Measurements from ENCODE around the gene PACSIN2. TPM values are rescaled to one million over a fixed set of nuclear protein-coding genes. Genes with fewer than 3 reads are reported as not detected.

Gene PACSIN2
- total RNA-seq, 1 donor from 2014 or later = 48.9 TPM

DNA sequence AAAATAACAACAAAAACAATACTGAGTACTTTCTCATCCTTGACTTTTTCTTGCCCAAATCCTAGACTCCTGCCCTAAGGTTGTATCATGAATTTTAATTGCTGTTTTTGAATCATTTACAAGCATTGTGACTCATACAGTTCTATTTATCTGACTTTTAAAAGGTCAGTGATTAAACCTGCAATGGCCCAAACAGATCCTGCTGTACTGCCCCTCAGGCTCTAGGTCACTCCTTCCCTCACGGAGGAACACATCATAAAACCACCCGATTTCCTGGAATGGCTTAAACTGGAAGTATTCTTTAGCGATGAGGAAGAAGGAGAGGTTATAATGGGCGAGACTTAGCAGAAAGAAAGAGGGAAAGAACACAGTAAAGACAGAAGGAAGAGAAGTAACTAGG is 170.2 kb downstream of the PACSIN2 start:
- Mint-ChIP-seq H3K27me3 (no peaks in the 10 kb centered on the region), H3K36me3 (ENCODE audit: low read depth) (peaks cover 54% of the 10 kb centered on the region), H3K4me1 (peaks cover 3% of the 10 kb centered on the region), H3K9me3 (no peaks in the 10 kb centered on the region), H3K4me3 (no peak overlapping the region), H3K27ac (no peak overlapping the region)
- POLR2A ChIA-PET = no interaction called here
- ATAC-seq (ENCODE audit: low read depth) = no peak
- CTCF ChIA-PET = interaction anchor here (1.0 kb wide), 1 partner anchor 23 kb away, joined by 3 read pairs; no protein-coding TSS in a partner anchor
- no peak for DNase-seq
- TF ChIP-seq, protein P1, sequence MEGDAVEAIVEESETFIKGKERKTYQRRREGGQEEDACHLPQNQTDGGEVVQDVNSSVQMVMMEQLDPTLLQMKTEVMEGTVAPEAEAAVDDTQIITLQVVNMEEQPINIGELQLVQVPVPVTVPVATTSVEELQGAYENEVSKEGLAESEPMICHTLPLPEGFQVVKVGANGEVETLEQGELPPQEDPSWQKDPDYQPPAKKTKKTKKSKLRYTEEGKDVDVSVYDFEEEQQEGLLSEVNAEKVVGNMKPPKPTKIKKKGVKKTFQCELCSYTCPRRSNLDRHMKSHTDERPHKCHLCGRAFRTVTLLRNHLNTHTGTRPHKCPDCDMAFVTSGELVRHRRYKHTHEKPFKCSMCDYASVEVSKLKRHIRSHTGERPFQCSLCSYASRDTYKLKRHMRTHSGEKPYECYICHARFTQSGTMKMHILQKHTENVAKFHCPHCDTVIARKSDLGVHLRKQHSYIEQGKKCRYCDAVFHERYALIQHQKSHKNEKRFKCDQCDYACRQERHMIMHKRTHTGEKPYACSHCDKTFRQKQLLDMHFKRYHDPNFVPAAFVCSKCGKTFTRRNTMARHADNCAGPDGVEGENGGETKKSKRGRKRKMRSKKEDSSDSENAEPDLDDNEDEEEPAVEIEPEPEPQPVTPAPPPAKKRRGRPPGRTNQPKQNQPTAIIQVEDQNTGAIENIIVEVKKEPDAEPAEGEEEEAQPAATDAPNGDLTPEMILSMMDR (IDR thresholded peaks at IDR 0.05) = no peak
- intact Hi-C loops (cut with micrococcal nuclease) = no loop called here

DNA sequence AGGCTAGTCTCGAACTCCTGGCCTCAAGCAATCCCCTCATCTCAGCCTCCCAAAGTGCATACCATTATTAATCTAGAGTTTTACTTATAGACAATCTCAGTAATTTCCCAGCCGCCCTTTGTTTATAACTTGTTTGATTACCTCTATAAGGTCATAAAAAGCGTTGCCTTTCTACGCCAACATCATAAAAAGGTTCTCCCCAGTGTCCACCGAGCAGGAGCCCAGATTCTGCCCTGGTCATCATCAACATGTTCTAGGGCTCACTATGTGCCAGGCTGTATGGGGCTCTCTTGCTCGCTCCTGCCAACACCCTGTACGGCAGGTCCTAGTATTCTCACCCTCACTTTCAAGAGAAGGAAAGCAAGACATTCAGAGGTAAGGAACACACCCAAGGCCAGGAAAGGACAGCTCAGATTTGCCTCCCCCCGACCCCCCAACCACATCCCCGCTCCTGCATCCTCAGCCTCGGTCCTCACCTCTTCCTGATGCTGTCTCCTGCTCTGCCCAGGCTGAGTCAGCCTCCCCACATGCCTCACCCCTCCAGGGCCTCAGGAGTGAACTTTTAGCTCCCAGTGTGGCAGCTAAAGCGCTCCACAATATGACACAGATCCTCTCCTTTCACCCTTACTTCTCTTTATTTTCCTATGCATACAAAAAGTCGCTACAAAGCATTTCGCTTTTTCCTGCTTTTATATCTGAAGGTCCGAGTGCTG is 172.1 kb downstream of the PACSIN2 start:
- POLR2A ChIA-PET = interaction anchor here (0.5 kb wide), 1 partner anchor 204 kb away, joined by 5 read pairs; no protein-coding TSS in a partner anchor
- no peak overlapping the region for H3K4me3 Mint-ChIP-seq
- H3K27ac Mint-ChIP-seq = no peak overlapping the region
- intact Hi-C loops (cut with micrococcal nuclease) = no loop called here
- TF ChIP-seq, protein P1 (IDR thresholded peaks at IDR 0.05) = no peak
- no peaks in the 10 kb centered on the region for H3K9me3 Mint-ChIP-seq
- H3K27me3 Mint-ChIP-seq = no peaks in the 10 kb centered on the region
- ATAC-seq (ENCODE audit: low read depth) = no peak
- no peak for DNase-seq
- peaks cover 3% of the 10 kb centered on the region for H3K4me1 Mint-ChIP-seq
- peaks cover 58% of the 10 kb centered on the region for H3K36me3 Mint-ChIP-seq (ENCODE audit: low read depth)
- CTCF ChIA-PET = no interaction called here

DNA sequence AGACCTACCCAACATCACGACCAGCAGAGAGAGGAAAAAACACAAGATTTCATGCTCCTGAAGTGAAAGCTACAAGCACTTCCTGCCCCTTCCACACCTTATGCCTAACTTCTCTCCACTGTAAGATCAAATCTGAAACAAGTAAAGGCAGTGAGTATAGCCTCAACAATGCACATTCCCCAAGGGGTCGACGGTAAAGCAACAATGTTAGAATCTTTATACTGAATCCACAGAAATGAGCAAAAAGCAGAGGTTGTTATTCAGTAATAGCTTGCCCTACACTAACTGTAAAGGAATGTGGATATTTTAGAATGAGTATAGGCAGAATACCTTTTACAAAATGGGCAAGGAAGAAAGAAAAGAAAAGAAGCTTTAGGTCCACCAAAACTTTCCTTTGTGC is 173.5 kb downstream of the PACSIN2 start:
- no peak for ATAC-seq (ENCODE audit: low read depth)
- Mint-ChIP-seq H3K4me3 (no peak overlapping the region), H3K36me3 (ENCODE audit: low read depth) (peaks cover 57% of the 10 kb centered on the region), H3K27ac (no peak overlapping the region), H3K4me1 (peaks cover 3% of the 10 kb centered on the region), H3K27me3 (no peaks in the 10 kb centered on the region), H3K9me3 (no peaks in the 10 kb centered on the region)
- TF ChIP-seq, protein P1 (IDR thresholded peaks at IDR 0.05) = no peak
- intact Hi-C loops (cut with micrococcal nuclease) = no loop called here
- CTCF ChIA-PET = interaction anchor here (0.6 to 1.5 kb wide), 2 partner anchors 26 to 296 kb away, joined by 3 to 6 read pairs; no protein-coding TSS in a partner anchor
- no peak for DNase-seq
- POLR2A ChIA-PET = no interaction called here

DNA sequence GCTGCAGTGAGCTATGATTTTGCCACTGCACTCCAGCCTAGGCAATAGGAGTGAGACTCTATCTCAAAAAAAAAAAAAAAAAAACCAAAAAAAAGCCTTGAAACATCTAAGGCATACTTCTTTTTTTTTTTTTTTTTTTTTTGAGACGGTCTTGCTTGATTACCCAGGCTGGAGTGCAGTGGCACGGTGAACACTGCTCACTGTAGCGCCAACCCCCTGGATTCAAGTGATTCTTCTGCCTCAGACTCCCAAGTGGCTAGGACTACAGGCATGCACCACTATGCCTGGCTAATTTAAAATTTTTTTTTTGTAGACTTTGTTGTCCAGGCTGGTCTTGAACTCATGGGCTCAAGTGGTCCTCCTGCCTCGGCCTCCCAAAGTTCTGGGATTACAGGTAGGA is 177.4 kb downstream of the PACSIN2 start:
- H3K36me3 Mint-ChIP-seq (ENCODE audit: low read depth) = peaks cover 61% of the 10 kb centered on the region
- no peaks in the 10 kb centered on the region for H3K9me3 Mint-ChIP-seq
- no peak for DNase-seq
- CTCF ChIA-PET = interaction anchor here (1.5 kb wide), 1 partner anchor 13 kb away, joined by 3 read pairs; no protein-coding TSS in a partner anchor
- H3K27ac Mint-ChIP-seq = no peak overlapping the region
- TF ChIP-seq, protein P1 (IDR thresholded peaks at IDR 0.05) = no peak
- POLR2A ChIA-PET = interaction anchor here (0.6 kb wide), 1 partner anchor 295 kb away, joined by 3 read pairs; no protein-coding TSS in a partner anchor
- no peaks in the 10 kb centered on the region for H3K27me3 Mint-ChIP-seq
- no peak for ATAC-seq (ENCODE audit: low read depth)
- no peak overlapping the region for H3K4me3 Mint-ChIP-seq
- intact Hi-C loops (cut with micrococcal nuclease) = no loop called here
- peaks cover 3% of the 10 kb centered on the region for H3K4me1 Mint-ChIP-seq

DNA sequence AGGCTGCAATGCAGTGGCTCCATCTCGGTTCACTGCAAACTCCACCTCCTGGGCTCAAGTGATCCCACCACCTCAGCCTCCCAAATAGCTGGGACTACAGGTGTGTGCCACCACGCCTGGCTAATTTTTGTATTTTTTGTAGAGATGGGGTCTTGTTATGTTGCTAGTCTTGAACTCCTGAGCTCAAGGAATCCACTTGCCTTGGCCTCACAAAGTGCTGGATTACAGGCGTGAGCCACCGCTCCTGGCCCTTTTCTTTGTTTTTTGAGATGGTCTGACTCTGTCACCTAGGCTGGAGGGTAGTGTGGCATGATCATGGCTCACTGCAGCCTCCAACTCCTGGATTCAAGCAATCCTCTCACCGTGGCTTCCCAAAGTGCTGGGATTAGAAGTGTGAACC is 178.9 kb downstream of the PACSIN2 start:
- H3K27me3 Mint-ChIP-seq = no peaks in the 10 kb centered on the region
- POLR2A ChIA-PET = interaction anchor here (0.7 kb wide), 2 partner anchors 214 to 238 kb away, joined by 6 read pairs; no protein-coding TSS in a partner anchor
- no peak for DNase-seq
- H3K27ac Mint-ChIP-seq = no peak overlapping the region
- peaks cover 64% of the 10 kb centered on the region for H3K36me3 Mint-ChIP-seq (ENCODE audit: low read depth)
- H3K4me1 Mint-ChIP-seq = peaks cover 3% of the 10 kb centered on the region
- H3K4me3 Mint-ChIP-seq = no peak overlapping the region
- TF ChIP-seq, protein P1 (IDR thresholded peaks at IDR 0.05) = no peak
- CTCF ChIA-PET = no interaction called here
- ATAC-seq (ENCODE audit: low read depth) = no peak
- no peaks in the 10 kb centered on the region for H3K9me3 Mint-ChIP-seq
- intact Hi-C loops (cut with micrococcal nuclease) = no loop called here
